Upper lobe of left lung (tissue), 6 donors: ENCODE results near the gene HDAC7. TPM values are rescaled to one million over a fixed set of nuclear protein-coding genes. Genes with fewer than 3 reads are reported as not detected.

Experiments
- ATAC-seq, 2 donors: fragments of 200-7000 bp; cut with Tn5 transposase; one replicate each; pipeline ENCODE4 v1.9.1; 2022; ENCODE audit warnings: mild to moderate bottlenecking in 2 of 2, moderate library complexity in 2 of 2; ENCODE audit not compliant: low FRiP score in 2 of 2
- DNase-seq, 2 donors: peaks; one replicate each; pipeline ENCODE4 v3.0.0-alpha.2; 2019 to 2020
- H3K27ac ChIP-seq, 4 donors: fragments of 200-600 bp; sonication (generic); one replicate each; pipeline ENCODE4 v1.5.1; 2016 to 2019
- H3K27me3 ChIP-seq, 4 donors: fragments of 200-600 bp; sonication (generic); one replicate each; pipeline ENCODE4 v1.5.1; 2017 to 2019
- H3K36me3 ChIP-seq, 4 donors: fragments of 200-600 bp; sonication (generic); one replicate each; pipeline ENCODE4 v1.5.1; 2016 to 2019
- H3K4me1 ChIP-seq, 4 donors: fragments of 200-600 bp; sonication (generic); one replicate each; pipeline ENCODE4 v1.5.1; 2018 to 2019
- H3K4me3 ChIP-seq, 4 donors: fragments of 200-600 bp; sonication (generic); one replicate each; pipeline ENCODE4 v1.5.1; 2017 to 2019; ENCODE audit warnings: mild to moderate bottlenecking in 2 of 4, moderate library complexity in 1 of 4
- H3K9me3 ChIP-seq, 4 donors: fragments of 200-600 bp; sonication (generic); one replicate each; pipeline ENCODE4 v1.5.1; 2018 to 2019
- CTCF ChIP-seq, 6 experiments: fragments of 450-650 bp in 4 of 6; fragments of 200-600 bp in 2 of 6; sonication (generic) in 2 of 6; IDR thresholded peaks; one replicate each; pipeline ENCODE4 v1.5.1; 2016 to 2019; ENCODE audit warnings: antibody characterized with exemption in 6 of 6
- EP300 ChIP-seq, 4 donors: sonication (generic); formaldehyde crosslinking; IDR thresholded peaks; one replicate each; pipeline ENCODE4 v1.5.1; 2017; ENCODE audit warnings: antibody characterized with exemption in 4 of 4, control low read depth in 2 of 4
- POLR2A ChIP-seq, 4 donors: fragments of 450-650 bp; IDR thresholded peaks; one replicate each; pipeline ENCODE4 v1.5.1; 2016 to 2017; ENCODE audit warnings: antibody characterized with exemption in 4 of 4, mild to moderate bottlenecking in 2 of 4
- POLR2AphosphoS5 ChIP-seq, 2 donors: sonication (generic); formaldehyde crosslinking; IDR thresholded peaks; one replicate each; pipeline ENCODE4 v1.5.1; 2017; ENCODE audit warnings: antibody characterized with exemption in 2 of 2
- WGBS, 2 donors: methylation state at CpG; one replicate each; pipeline ENCODE4 v1.1.5; 2017 to 2018; 5-methylcytosine and 5-hydroxymethylcytosine counted together
- total RNA-seq, 6 donors: library from RNA; depleted of rRNA in 4 of 6; stranded (reverse); fragments of >200 nt in 4 of 6; gene quantifications; one replicate each; pipeline versions ENCODE4 v1.1.0 to v1.2.1, GENCODE V29; 2016 to 2021
- donor health status: DM: no; HTN: no; CAD: no; lungs with moderate emphysema.
- donor health status: DM: no; HTN: yes; CAD: no; lungs with severe emphysema.

HDAC7 gene
- total RNA-seq, 6 donors from 2014 or later: 66.6 to 164 (median 126) TPM

- Histone ChIP-seq H3K36me3 (peaks cover 0 to 55% (median 26%) of the 10 kb centered on the region in 4 donors), H3K27me3 (no peaks in the 10 kb centered on the region), H3K27ac (no peak overlapping the region), H3K4me3 (no peak overlapping the region), H3K4me1 (peaks cover 12 to 18% (median 15%) of the 10 kb centered on the region in 4 donors), H3K9me3 (no peaks in the 10 kb centered on the region)
- DNase-seq (no peak), ATAC-seq (no peak)
- no peak for TF ChIP-seq POLR2A (IDR thresholded peaks at IDR 0.05)
- TF ChIP-seq POLR2AphosphoS5 (IDR thresholded peaks at IDR 0.05): no peak
- no peak for TF ChIP-seq EP300 (IDR thresholded peaks at IDR 0.05)
- TF ChIP-seq CTCF (IDR thresholded peaks at IDR 0.05): no peak
- 92 to 100% methylated on average over 1 of the region's 1 CpG for WGBS, 2 donors
Measured at GRCh38 chr12:47748507-47748828, 71.2 kb downstream of the HDAC7 start.

- ATAC-seq: no peak
- TF ChIP-seq EP300 (IDR thresholded peaks at IDR 0.05) (no peak), POLR2A (IDR thresholded peaks at IDR 0.05) (no peak), POLR2AphosphoS5 (IDR thresholded peaks at IDR 0.05) (no peak), CTCF (IDR thresholded peaks at IDR 0.05) (no peak)
- peak in 1 of 2 donors; percentile 64 for DNase-seq
- H3K36me3 ChIP-seq: peaks cover 0 to 55% (median 26%) of the 10 kb centered on the region in 4 donors
- H3K27ac ChIP-seq: no peak overlapping the region
- H3K4me3 ChIP-seq: no peak overlapping the region
- no peaks in the 10 kb centered on the region for H3K9me3 ChIP-seq
- peaks cover 6 to 12% (median 9%) of the 10 kb centered on the region in 4 donors for H3K4me1 ChIP-seq
- WGBS, 2 donors: 85 to 89% methylated on average over 4 to 14 of the region's 14 CpGs
- no peaks in the 10 kb centered on the region for H3K27me3 ChIP-seq
Measured at GRCh38 chr12:47747596-47748506, 71.9 kb downstream of the HDAC7 start.

GRCh38 chr12:47747126-47747525 is 72.6 kb downstream of the HDAC7 start:
- H3K4me3 ChIP-seq: no peak overlapping the region
- H3K27ac ChIP-seq: no peak overlapping the region
- H3K4me1 ChIP-seq: peaks cover 1 to 5% (median 5%) of the 10 kb centered on the region in 4 donors
- TF ChIP-seq POLR2A (IDR thresholded peaks at IDR 0.05): no peak
- TF ChIP-seq POLR2AphosphoS5 (IDR thresholded peaks at IDR 0.05): no peak
- TF ChIP-seq CTCF (IDR thresholded peaks at IDR 0.05): no peak
- no peak for TF ChIP-seq EP300 (IDR thresholded peaks at IDR 0.05)
- 84 to 88% methylated on average over 4 of the region's 4 CpGs for WGBS, 2 donors
- H3K27me3 ChIP-seq: no peaks in the 10 kb centered on the region
- no peak for DNase-seq
- no peaks in the 10 kb centered on the region for H3K9me3 ChIP-seq
- ATAC-seq: no peak
- peaks cover 0 to 55% (median 26%) of the 10 kb centered on the region in 4 donors for H3K36me3 ChIP-seq

GRCh38 chr12:47746523-47746922 is 73.2 kb downstream of the HDAC7 start:
- Histone ChIP-seq H3K27me3 (no peaks in the 10 kb centered on the region), H3K36me3 (peaks cover 0 to 53% (median 26%) of the 10 kb centered on the region in 4 donors), H3K4me3 (no peak overlapping the region), H3K9me3 (no peaks in the 10 kb centered on the region), H3K4me1 (peaks cover 5 to 11% (median 7%) of the 10 kb centered on the region in 4 donors), H3K27ac (no peak overlapping the region)
- ATAC-seq (no peak), DNase-seq (peak in 1 of 2 donors; percentile 57)
- TF ChIP-seq POLR2A (IDR thresholded peaks at IDR 0.05) (no peak), POLR2AphosphoS5 (IDR thresholded peaks at IDR 0.05) (no peak), CTCF (IDR thresholded peaks at IDR 0.05) (no peak), EP300 (IDR thresholded peaks at IDR 0.05) (no peak)
- 84 to 90% methylated on average over 7 of the region's 7 CpGs for WGBS, 2 donors
